HL-60 (cell line): Measurements from ENCODE around the gene RTN4RL1.
"Not testable (repeated sequence)": the region's sequence is repeated elsewhere in the genome, so short reads cannot be mapped to it uniquely, and the experiment has no call there.

ENCODE experiments used
- DNase-seq, 2 experiments: peaks; one replicate each; pipeline ENCODE4 v3.0.0-alpha.2; 2010 to 2020; ENCODE audit warnings: low read depth in 1 of 2, low spot score in 1 of 2
- H3K27ac ChIP-seq: fragments of 250-450 bp; sonication (Bioruptor Pico); replicated peaks from 2 replicates; pipeline ENCODE4 v1.5.1; 2020; ENCODE audit warnings: mild to moderate bottlenecking, moderate library complexity
- H3K27me3 ChIP-seq: fragments of 250-450 bp; sonication (Bioruptor Pico); 2 replicates; pipeline ENCODE4 v1.5.1; 2021; ENCODE audit warnings: mild to moderate bottlenecking, moderate library complexity; ENCODE audit not compliant: insufficient read depth, poor library complexity, severe bottlenecking
- H3K4me3 ChIP-seq: replicated peaks from 2 replicates; pipeline ENCODE4 v1.5.1; 2011; ENCODE audit warnings: mild to moderate bottlenecking, control low read depth, low read length; ENCODE audit not compliant: insufficient read depth
- CTCF ChIP-seq: IDR thresholded peaks from one replicate; pipeline ENCODE4 v1.5.1; 2011; ENCODE audit warnings: low read length, control low read depth, inconsistent platforms; ENCODE audit not compliant: insufficient read depth
- GABPA ChIP-seq: IDR thresholded peaks from 2 replicates; pipeline ENCODE4 v1.6.1; 2012; ENCODE audit warnings: low read depth
- POLR2AphosphoS5 ChIP-seq: IDR thresholded peaks from 2 replicates; pipeline ENCODE4 v1.6.1; 2012; ENCODE audit warnings: low read depth
- SPI1 ChIP-seq: IDR thresholded peaks from 2 replicates; pipeline ENCODE4 v1.6.1; 2012; ENCODE audit warnings: low read depth, mild to moderate bottlenecking, borderline replicate concordance
- TF ChIP-seq, protein P1 (sequence below): IDR thresholded peaks from 2 replicates; pipeline ENCODE4 v1.6.1; 2012; ENCODE audit warnings: low read depth; ENCODE audit not compliant: insufficient replicate concordance

RTN4RL1 gene

GRCh38 chr17:1985686-1986085 lies 39.4 kb downstream of the RTN4RL1 start:
- no peak overlapping the region for H3K27ac ChIP-seq
- no peak for DNase-seq
- TF ChIP-seq POLR2AphosphoS5, result no peak
- TF ChIP-seq, protein P1, sequence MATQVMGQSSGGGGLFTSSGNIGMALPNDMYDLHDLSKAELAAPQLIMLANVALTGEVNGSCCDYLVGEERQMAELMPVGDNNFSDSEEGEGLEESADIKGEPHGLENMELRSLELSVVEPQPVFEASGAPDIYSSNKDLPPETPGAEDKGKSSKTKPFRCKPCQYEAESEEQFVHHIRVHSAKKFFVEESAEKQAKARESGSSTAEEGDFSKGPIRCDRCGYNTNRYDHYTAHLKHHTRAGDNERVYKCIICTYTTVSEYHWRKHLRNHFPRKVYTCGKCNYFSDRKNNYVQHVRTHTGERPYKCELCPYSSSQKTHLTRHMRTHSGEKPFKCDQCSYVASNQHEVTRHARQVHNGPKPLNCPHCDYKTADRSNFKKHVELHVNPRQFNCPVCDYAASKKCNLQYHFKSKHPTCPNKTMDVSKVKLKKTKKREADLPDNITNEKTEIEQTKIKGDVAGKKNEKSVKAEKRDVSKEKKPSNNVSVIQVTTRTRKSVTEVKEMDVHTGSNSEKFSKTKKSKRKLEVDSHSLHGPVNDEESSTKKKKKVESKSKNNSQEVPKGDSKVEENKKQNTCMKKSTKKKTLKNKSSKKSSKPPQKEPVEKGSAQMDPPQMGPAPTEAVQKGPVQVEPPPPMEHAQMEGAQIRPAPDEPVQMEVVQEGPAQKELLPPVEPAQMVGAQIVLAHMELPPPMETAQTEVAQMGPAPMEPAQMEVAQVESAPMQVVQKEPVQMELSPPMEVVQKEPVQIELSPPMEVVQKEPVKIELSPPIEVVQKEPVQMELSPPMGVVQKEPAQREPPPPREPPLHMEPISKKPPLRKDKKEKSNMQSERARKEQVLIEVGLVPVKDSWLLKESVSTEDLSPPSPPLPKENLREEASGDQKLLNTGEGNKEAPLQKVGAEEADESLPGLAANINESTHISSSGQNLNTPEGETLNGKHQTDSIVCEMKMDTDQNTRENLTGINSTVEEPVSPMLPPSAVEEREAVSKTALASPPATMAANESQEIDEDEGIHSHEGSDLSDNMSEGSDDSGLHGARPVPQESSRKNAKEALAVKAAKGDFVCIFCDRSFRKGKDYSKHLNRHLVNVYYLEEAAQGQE, result no peak

DNA sequence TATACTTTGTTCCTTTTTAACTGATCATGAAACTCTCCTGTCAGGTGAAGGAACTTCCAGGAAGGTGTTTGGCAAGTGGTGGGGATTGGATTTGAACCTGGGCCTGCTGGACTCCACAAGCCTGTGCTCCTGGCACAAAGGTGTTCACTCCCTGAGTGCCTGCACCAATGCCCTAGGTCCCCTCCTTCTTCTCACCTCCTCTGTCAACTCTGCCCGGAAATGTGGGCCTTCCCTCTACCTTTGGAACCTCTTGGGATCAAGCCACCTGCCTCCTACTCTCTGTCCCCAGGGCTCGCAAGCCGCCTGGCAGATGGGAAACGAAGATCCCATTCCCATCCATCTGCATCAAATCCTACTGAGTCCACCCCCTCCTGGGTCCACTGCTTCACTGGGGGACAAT lies 40.0 kb downstream of the RTN4RL1 start:
- no peak for DNase-seq
- Histone ChIP-seq H3K27me3 (no peaks in the 10 kb centered on the region), H3K27ac (no peak overlapping the region), H3K4me3 (no peak overlapping the region)
- TF ChIP-seq SPI1 (no peak), POLR2AphosphoS5 (no peak), CTCF (no peak), GABPA (no peak)
- TF ChIP-seq, protein P1, result no peak

More at GRCh38 chr17:1985686-1986085, 39.4 kb downstream of the RTN4RL1 start:
- Histone ChIP-seq H3K27me3 (no peaks in the 10 kb centered on the region), H3K4me3 (no peak overlapping the region)

GRCh38 chr17:1982793-1983366 lies 42.3 kb downstream of the RTN4RL1 start:
- H3K4me3 ChIP-seq, H3K27ac ChIP-seq, H3K27me3 ChIP-seq, DNase-seq: not testable (repeated sequence)

GRCh38 chr17:1980665-1981250 lies 44.4 kb downstream of the RTN4RL1 start:
- no peak for DNase-seq
- TF ChIP-seq, protein P1, result no peak
- TF ChIP-seq GABPA (no peak), POLR2AphosphoS5 (no peak), SPI1 (no peak), CTCF (no peak)
- Histone ChIP-seq H3K27me3 (no peaks in the 10 kb centered on the region), H3K27ac (no peak overlapping the region), H3K4me3 (no peak overlapping the region)
